IMR-90 (cell line): ENCODE data around the gene HSPA1L.

Experiments used
- BHLHE40 ChIP-seq: fragments of 150-350 bp; IDR thresholded peaks from 2 replicates; pipeline ENCODE4 v1.6.1; 2016; ENCODE audit warnings: mild to moderate bottlenecking, low read depth, low read length
- CEBPB ChIP-seq: IDR thresholded peaks from 2 replicates; pipeline ENCODE4 v1.6.1; 2012; ENCODE audit warnings: low read depth, low read length, improper control_type of control experiment
- FOS ChIP-seq: fragments of 150-350 bp; IDR thresholded peaks from 2 replicates; pipeline ENCODE4 v1.6.1; 2016; ENCODE audit warnings: low read depth, low read length
- MAZ ChIP-seq: IDR thresholded peaks from 2 replicates; pipeline ENCODE4 v1.6.1; 2012; ENCODE audit warnings: low read depth, mild to moderate bottlenecking, low read length, improper control_type of control experiment, moderate library complexity, borderline replicate concordance
- MXI1 ChIP-seq: IDR thresholded peaks from 2 replicates; pipeline ENCODE4 v1.6.1; 2012; ENCODE audit warnings: low read depth, mild to moderate bottlenecking, low read length, moderate library complexity, borderline replicate concordance
- NFE2L2 ChIP-seq: fragments of 150-350 bp; IDR thresholded peaks from 2 replicates; pipeline ENCODE4 v1.6.1; 2016; ENCODE audit warnings: low read depth, mild to moderate bottlenecking, low read length
- POLR2A ChIP-seq: IDR thresholded peaks from 2 replicates; pipeline ENCODE4 v1.6.1; 2012; ENCODE audit warnings: mild to moderate bottlenecking, low read depth, low read length
- RAD21 ChIP-seq: IDR thresholded peaks from 2 replicates; pipeline ENCODE4 v1.6.1; 2012; ENCODE audit warnings: low read length, improper control_type of control experiment
- RCOR1 ChIP-seq: IDR thresholded peaks from 2 replicates; pipeline ENCODE4 v1.6.1; 2012; ENCODE audit warnings: mild to moderate bottlenecking, low read length, improper control_type of control experiment; ENCODE audit not compliant: insufficient replicate concordance
- RFX5 ChIP-seq: IDR thresholded peaks from 2 replicates; pipeline ENCODE4 v1.8.0; 2012; ENCODE audit warnings: low read depth, mild to moderate bottlenecking, low read length, moderate library complexity
- SMC3 ChIP-seq: fragments of 150-350 bp; IDR thresholded peaks from 2 replicates; pipeline ENCODE4 v1.6.1; 2016; ENCODE audit warnings: low read depth, mild to moderate bottlenecking, antibody characterized with exemption, low read length, moderate library complexity
- TF ChIP-seq, protein P1 (sequence below): conservative IDR thresholded peaks from 2 replicates; pipeline ENCODE4 v1.5.1; 2012; ENCODE audit warnings: mild to moderate bottlenecking, low read depth, low read length, improper control_type of control experiment
- TF ChIP-seq, protein P2 (sequence below): fragments of 150-350 bp; IDR thresholded peaks from 2 replicates; pipeline ENCODE4 v1.6.1; 2017; ENCODE audit warnings: mild to moderate bottlenecking, antibody characterized with exemption, low read length, low read depth
- TF ChIP-seq, protein P3 (sequence below): fragments of 150-350 bp; IDR thresholded peaks from 2 replicates; pipeline ENCODE4 v1.6.1; 2016; ENCODE audit warnings: low read depth, mild to moderate bottlenecking, low read length, moderate library complexity, borderline replicate concordance

DNA sequence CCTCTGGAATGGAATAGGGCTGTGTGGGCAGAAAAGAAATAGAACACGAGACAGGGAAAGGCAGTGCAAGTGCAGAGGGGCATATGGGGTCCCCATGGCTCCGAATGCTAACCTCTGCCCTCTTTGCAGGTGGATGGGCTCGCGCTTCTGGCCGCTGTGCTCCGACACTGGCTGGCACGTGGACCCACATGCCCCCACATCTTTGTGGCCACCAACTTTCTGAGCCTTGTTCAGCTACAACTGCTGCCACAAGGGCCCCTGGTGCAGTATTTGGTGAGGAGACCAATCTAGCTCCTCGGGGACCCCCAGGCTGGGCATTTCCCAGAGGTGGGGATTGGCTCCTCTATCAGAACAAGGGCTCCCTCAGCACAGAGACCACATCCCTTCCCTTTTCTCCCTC lies 53.7 kb downstream of the HSPA1L start:
- TF ChIP-seq, protein P1, sequence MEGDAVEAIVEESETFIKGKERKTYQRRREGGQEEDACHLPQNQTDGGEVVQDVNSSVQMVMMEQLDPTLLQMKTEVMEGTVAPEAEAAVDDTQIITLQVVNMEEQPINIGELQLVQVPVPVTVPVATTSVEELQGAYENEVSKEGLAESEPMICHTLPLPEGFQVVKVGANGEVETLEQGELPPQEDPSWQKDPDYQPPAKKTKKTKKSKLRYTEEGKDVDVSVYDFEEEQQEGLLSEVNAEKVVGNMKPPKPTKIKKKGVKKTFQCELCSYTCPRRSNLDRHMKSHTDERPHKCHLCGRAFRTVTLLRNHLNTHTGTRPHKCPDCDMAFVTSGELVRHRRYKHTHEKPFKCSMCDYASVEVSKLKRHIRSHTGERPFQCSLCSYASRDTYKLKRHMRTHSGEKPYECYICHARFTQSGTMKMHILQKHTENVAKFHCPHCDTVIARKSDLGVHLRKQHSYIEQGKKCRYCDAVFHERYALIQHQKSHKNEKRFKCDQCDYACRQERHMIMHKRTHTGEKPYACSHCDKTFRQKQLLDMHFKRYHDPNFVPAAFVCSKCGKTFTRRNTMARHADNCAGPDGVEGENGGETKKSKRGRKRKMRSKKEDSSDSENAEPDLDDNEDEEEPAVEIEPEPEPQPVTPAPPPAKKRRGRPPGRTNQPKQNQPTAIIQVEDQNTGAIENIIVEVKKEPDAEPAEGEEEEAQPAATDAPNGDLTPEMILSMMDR = no peak
- TF ChIP-seq POLR2A (no peak), RFX5 (no peak), RCOR1 (no peak), RAD21 (no peak), NFE2L2 (no peak), MAZ (no peak), SMC3 (no peak), FOS (no peak), CEBPB (no peak), MXI1 (no peak), BHLHE40 (no peak)
- TF ChIP-seq, protein P2, sequence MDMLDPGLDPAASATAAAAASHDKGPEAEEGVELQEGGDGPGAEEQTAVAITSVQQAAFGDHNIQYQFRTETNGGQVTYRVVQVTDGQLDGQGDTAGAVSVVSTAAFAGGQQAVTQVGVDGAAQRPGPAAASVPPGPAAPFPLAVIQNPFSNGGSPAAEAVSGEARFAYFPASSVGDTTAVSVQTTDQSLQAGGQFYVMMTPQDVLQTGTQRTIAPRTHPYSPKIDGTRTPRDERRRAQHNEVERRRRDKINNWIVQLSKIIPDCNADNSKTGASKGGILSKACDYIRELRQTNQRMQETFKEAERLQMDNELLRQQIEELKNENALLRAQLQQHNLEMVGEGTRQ = no peak
- TF ChIP-seq, protein P3, sequence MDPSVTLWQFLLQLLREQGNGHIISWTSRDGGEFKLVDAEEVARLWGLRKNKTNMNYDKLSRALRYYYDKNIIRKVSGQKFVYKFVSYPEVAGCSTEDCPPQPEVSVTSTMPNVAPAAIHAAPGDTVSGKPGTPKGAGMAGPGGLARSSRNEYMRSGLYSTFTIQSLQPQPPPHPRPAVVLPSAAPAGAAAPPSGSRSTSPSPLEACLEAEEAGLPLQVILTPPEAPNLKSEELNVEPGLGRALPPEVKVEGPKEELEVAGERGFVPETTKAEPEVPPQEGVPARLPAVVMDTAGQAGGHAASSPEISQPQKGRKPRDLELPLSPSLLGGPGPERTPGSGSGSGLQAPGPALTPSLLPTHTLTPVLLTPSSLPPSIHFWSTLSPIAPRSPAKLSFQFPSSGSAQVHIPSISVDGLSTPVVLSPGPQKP = no peak
